K562 (cell line): ENCODE data around the gene CCDC18. TPM values are rescaled to one million over a fixed set of nuclear protein-coding genes. Genes with fewer than 3 reads are reported as not detected.

Experiments
- ATAC-seq: fragments of 200-7000 bp; cut with Tn5 transposase; 3 replicates; pipeline ENCODE4 v1.9.1; 2020; ENCODE audit warnings: moderate library complexity
- BruUV-seq: library from RNA; stranded (reverse); fragments of 400-500 nt; replicated peaks from 2 replicates; lab custom pipeline; 2021; lab: Mats Ljungman, UMichigan
- CTCF ChIA-PET: fragments of 300-600 bp; formaldehyde crosslinking; extraction: SDS; loops from one replicate; lab custom pipeline; 2021; ENCODE audit warnings: low intra/inter-chr PET ratio; lab: Yijun Ruan, JAX
- POLR2A ChIA-PET: fragments of 300-600, 350-650 bp; sonication (Branson Sonifier 250); formaldehyde crosslinking; extraction: SDS; loops from one replicate; lab custom pipeline; 2021; ENCODE audit warnings: antibody characterized with exemption, inconsistent platforms; lab: Yijun Ruan, JAX
- DNase-seq, 4 experiments: peaks; one replicate each; pipeline versions ENCODE4 v3.0.0 to v3.0.0-alpha.2; 2011 to 2018; ENCODE audit warnings: low spot score in 3 of 4, mixed read lengths in 3 of 4; ENCODE audit errors: extremely low read depth in 1 of 4
- FAIRE-seq: peaks from 2 replicates; lab custom pipeline; 2011; peaks lifted over from hg19 to GRCh38; lab: Jason Lieb, UNC
- H2AFZ ChIP-seq: 2 replicates; pipeline ENCODE4 v1.6.0; 2011; ENCODE audit warnings: low read depth, low read length, control low read depth, inconsistent platforms
- H3K27ac ChIP-seq: fragments of 200-600 bp; 3 replicates; pipeline ENCODE4 v1.8.0; 2011; ENCODE audit warnings: low read depth, mild to moderate bottlenecking, control low read depth, inconsistent platforms, low read length, moderate library complexity, mixed read lengths; ENCODE audit errors: extremely low read depth
- H3K27me3 ChIP-seq, 2 experiments: fragments of 300-600 bp in 1 of 2; 2 replicates in 1 of 2; 3 replicates in 1 of 2; pipeline versions ENCODE4 v1.6.0 to v1.8.0; 2011; ENCODE audit warnings: inconsistent platforms in 2 of 2, low read length in 2 of 2, mild to moderate bottlenecking in 1 of 2, mixed read lengths in 1 of 2, moderate library complexity in 1 of 2; ENCODE audit not compliant: control insufficient read depth in 2 of 2, insufficient read depth in 2 of 2
- H3K36me3 ChIP-seq: fragments of 300-600 bp; 3 replicates; pipeline ENCODE4 v1.8.0; 2011; ENCODE audit warnings: mild to moderate bottlenecking, low read length, inconsistent platforms; ENCODE audit not compliant: control insufficient read depth, insufficient read depth
- H3K4me1 ChIP-seq, 2 experiments: fragments of 200-600 bp in 1 of 2; replicated peaks in 1 of 2; 2 replicates in 1 of 2; 3 replicates in 1 of 2; pipeline versions ENCODE4 v1.5.1 to v1.8.0; 2011; ENCODE audit warnings: inconsistent platforms in 2 of 2, low read length in 2 of 2, mild to moderate bottlenecking in 1 of 2, mixed read lengths in 1 of 2, moderate library complexity in 1 of 2; ENCODE audit not compliant: control insufficient read depth in 2 of 2, insufficient read depth in 2 of 2
- H3K4me2 ChIP-seq: 2 replicates; pipeline ENCODE4 v1.6.1; 2011; ENCODE audit warnings: low read length, control low read depth, inconsistent platforms, mixed read lengths; ENCODE audit not compliant: insufficient read depth
- H3K4me3 ChIP-seq: fragments of 200-600 bp; sonication (generic), shearing (Covaris generic); 2 replicates; pipeline ENCODE4 v1.5.1; 2016; ENCODE audit warnings: control low read depth, inconsistent platforms
- H3K79me2 ChIP-seq: fragments of 200-600 bp; 3 replicates; pipeline ENCODE4 v1.8.0; 2011; ENCODE audit warnings: low read length, inconsistent platforms; ENCODE audit not compliant: control insufficient read depth, insufficient read depth
- H3K9ac ChIP-seq, 2 experiments: 2 replicates each; pipeline versions ENCODE4 v1.6.0 to v1.6.1; 2011; ENCODE audit warnings: low read depth in 2 of 2, low read length in 2 of 2, control low read depth in 1 of 2, inconsistent platforms in 1 of 2, mild to moderate bottlenecking in 1 of 2, mixed read lengths in 1 of 2; ENCODE audit not compliant: insufficient read depth in 1 of 2
- H3K9me1 ChIP-seq: one replicate; pipeline ENCODE4 v1.6.0; 2011; ENCODE audit warnings: inconsistent platforms, mild to moderate bottlenecking, low read length, moderate library complexity; ENCODE audit not compliant: control insufficient read depth, insufficient read depth
- H3K9me3 ChIP-seq: replicated peaks from 2 replicates; pipeline ENCODE4 v1.5.1; 2011; ENCODE audit warnings: low read depth, low read length, inconsistent platforms; ENCODE audit not compliant: control insufficient read depth, insufficient read depth
- H4K20me1 ChIP-seq: replicated peaks from 2 replicates; pipeline ENCODE4 v1.6.1; 2011; ENCODE audit warnings: low read length, inconsistent platforms, mixed read lengths; ENCODE audit not compliant: control insufficient read depth, insufficient read depth
- ETV6 ChIP-seq, 3 experiments: fragments of 150-350 bp in 1 of 3; sonication (generic) in 1 of 3; formaldehyde crosslinking in 1 of 3; IDR thresholded peaks; 2 replicates each; pipeline versions ENCODE4 v1.6.1 to v1.8.0; 2014 to 2022; ENCODE audit warnings: borderline replicate concordance in 2 of 3, low read depth in 2 of 3, antibody characterized with exemption in 1 of 3, low read length in 1 of 3, mild to moderate bottlenecking in 1 of 3, missing genetic modification reagents in 1 of 3
- FOXA1 ChIP-seq: fragments of 450-650 bp; IDR thresholded peaks from 2 replicates; pipeline ENCODE4 v1.6.1; 2016; ENCODE audit warnings: mild to moderate bottlenecking, borderline replicate concordance
- HNRNPH1 ChIP-seq: fragments of 200-400 bp; formaldehyde crosslinking; optimal IDR thresholded peaks from 2 replicates; pipeline ENCODE3; 2017; ENCODE audit warnings: low read depth, mild to moderate bottlenecking, low read length, moderate library complexity
- MTA2 ChIP-seq: fragments of 450-650 bp; IDR thresholded peaks from 2 replicates; pipeline ENCODE4 v1.6.1; 2016; ENCODE audit warnings: low read depth
- NCOR1 ChIP-seq: fragments of 450-650 bp; IDR thresholded peaks from 2 replicates; pipeline ENCODE4 v1.6.1; 2016; ENCODE audit warnings: mild to moderate bottlenecking, moderate library complexity
- TCF7 ChIP-seq: sonication (generic); IDR thresholded peaks from 2 replicates; pipeline ENCODE4 v1.6.1; 2016; ENCODE audit warnings: antibody characterized with exemption, borderline replicate concordance
- ZNF766 ChIP-seq: fragments of 200-800 bp; sonication (Bioruptor generic); conservative IDR thresholded peaks from 2 replicates; pipeline ENCODE4 v1.6.1; 2016; ENCODE audit warnings: missing genetic modification characterization, missing compliant biosample characterization
- WGBS: fragments of 100-300 bp; shearing (Covaris generic); methylation state at CpG from one replicate; pipeline ENCODE4 v1.1.6; 2016; ENCODE audit warnings: low coverage, mixed read lengths; ENCODE audit not compliant: insufficient coverage; ENCODE audit errors: missing lambda C conversion rate; 5-methylcytosine and 5-hydroxymethylcytosine counted together
- in situ Hi-C: fragments of 300-500 bp; cut with MboI; formaldehyde crosslinking; loops from 4 replicates; pipeline ENCODE4 v1.15.0; 2018; ENCODE audit warnings: inconsistent platforms, mixed read lengths
- intact Hi-C: fragments of 100-400 bp; cut with micrococcal nuclease; formaldehyde crosslinking; loops from 2 replicates; pipeline ENCODE4 v1.14.2; 2022
- polyA plus RNA-seq, 8 experiments: library from polyadenylated mRNA; depleted of rRNA in 4 of 8; stranded (reverse) in 5 of 8; unstranded in 3 of 8; fragments of >200 nt; fragmentation: Nextera tagmentation in 2 of 8; fragmentation: Illumina TruSeq in 1 of 8; extraction: Ambion mirVana in 2 of 8; extraction: Trizol in 1 of 8; gene quantifications; 2 replicates each; pipeline versions ENCODE4 v1.2.1 to v1.2.3, GENCODE V29; 2011 to 2014; ENCODE audit warnings: inconsistent platforms in 1 of 8, missing spikeins in 1 of 8
- total RNA-seq, 7 experiments: library from RNA; depleted of rRNA in 6 of 7; stranded (reverse); fragments of >200 nt in 6 of 7; fragmentation: Illumina TruSeq in 2 of 7; extraction: Trizol in 2 of 7; gene quantifications; 2 replicates each; pipeline versions ENCODE4 v1.2.1 to v1.2.3, GENCODE V29; 2011 to 2021; ENCODE audit warnings: low replicate concordance in 1 of 7

The CCDC18 gene
- total and polyA plus RNA-seq, 9 of the 15 experiments (the other 6 are each of a cell fraction or from before 2014, with no cell fraction given): 19.5 to 34.2 (median 24.3) TPM

DNA sequence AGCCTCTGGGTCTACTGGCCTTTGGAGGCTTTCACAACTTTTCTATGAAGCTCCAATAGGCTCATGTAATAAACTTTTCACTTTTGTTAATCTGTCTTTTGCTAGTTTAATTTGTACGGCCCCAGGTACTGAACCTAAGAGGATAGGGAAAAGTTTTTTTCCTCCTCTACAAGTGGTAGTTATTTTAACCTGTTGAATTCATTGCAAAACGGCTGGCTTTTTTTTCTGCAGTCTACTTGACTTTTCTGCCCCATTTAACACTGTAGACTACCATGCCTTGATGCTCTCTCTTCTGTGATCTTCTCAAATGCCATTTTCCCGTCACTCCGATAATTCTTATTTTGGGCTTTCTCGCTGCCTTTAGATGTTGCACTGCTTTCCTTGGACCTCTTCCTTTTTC lies 121.6 kb downstream of the CCDC18 start:
- Histone ChIP-seq H4K20me1 (no peaks in the 10 kb centered on the region), H3K27me3 (no peaks in the 10 kb centered on the region), H3K9me1 (no peaks in the 10 kb centered on the region)
- WGBS: 58% methylated on average over 5 of the region's 5 CpGs
- ATAC-seq: no peak
- no TSS peak for BruUV-seq
- TF ChIP-seq ETV6 (IDR thresholded peaks at IDR 0.05; ENCODE audit: borderline replicate concordance in 1 of 2, low read depth in 2 of 2, low read length in 1 of 2) (no peak), ETV6 (CRISPR knock-in tag; IDR thresholded peaks at IDR 0.05; ENCODE audit: borderline replicate concordance) (no peak), NCOR1 (no peak), HNRNPH1 (no peak), ZNF766 (CRISPR knock-in tag) (no peak), MTA2 (no peak), FOXA1 (no peak), TCF7 (no peak)
- TF ChIP-seq, all 486 proteins: peak for 0
- Histone ChIP-seq H3K4me2 (no peak overlapping the region), H3K36me3 (no peaks in the 10 kb centered on the region), H3K4me3 (no peak overlapping the region), H3K79me2 (no peaks in the 10 kb centered on the region), H3K27ac (no peak overlapping the region), H3K9me3 (no peaks in the 10 kb centered on the region), H3K9ac (no peak overlapping the region), H3K4me1 (peaks cover 0 to 3% of the 10 kb centered on the region in 2 experiments; a peak in 2 of 5 replicates), H2AFZ (no peak overlapping the region)
- DNase-seq (no peak), FAIRE-seq (no peak)
- POLR2A ChIA-PET: interaction anchor here (0.9 kb wide), 1 partner anchor 68 kb away, joined by 3 read pairs; no protein-coding TSS in a partner anchor
- in situ Hi-C loops (loop anchor here (10.0 kb wide), 2 partner anchors 133 to 323 kb away; no protein-coding TSS in a partner anchor), intact Hi-C loops (loop anchor here (5.0 kb wide), 2 partner anchors 45 to 225 kb away; partner anchors contain the start of genes DR1 and MTF2)
- CTCF ChIA-PET: no interaction called here
